T-cell (primary cell): ENCODE data around the gene AREL1. TPM values are rescaled to one million over a fixed set of nuclear protein-coding genes. Genes with fewer than 3 reads are reported as not detected.

Experiments used
- ATAC-seq, 4 experiments: fragments of 200-7000 bp in 3 of 4; fragments of 150-1000 bp in 1 of 4; cut with Tn5 transposase; replicated peaks in 1 of 4; 1 replicate in 3 of 4; 2 replicates in 1 of 4; pipeline ENCODE4 v1.10.0; 2021; ENCODE audit warnings: moderate library complexity in 3 of 4, mild to moderate bottlenecking in 2 of 4, moderate number of reproducible peaks in 1 of 4
- CTCF ChIA-PET, 2 donors: fragments of 300-600 bp; sonication (Branson Sonifier 250); formaldehyde crosslinking; loops; one replicate each; lab custom pipeline; 2022; ENCODE audit warnings: antibody characterized with exemption in 2 of 2; lab: Charles Lee
- POLR2A ChIA-PET, 2 donors: fragments of 300-600 bp; sonication (Branson Sonifier 250); formaldehyde crosslinking; loops; one replicate each; lab custom pipeline; 2022; ENCODE audit warnings: antibody characterized with exemption in 2 of 2; lab: Charles Lee
- DNase-seq, 35 experiments: peaks; one replicate each; pipeline versions ENCODE4 v3.0.0 to v3.0.0-alpha.2; 2013 to 2023
- H3K27ac ChIP-seq: one replicate; pipeline ENCODE4 v1.5.1; 2013; ENCODE audit warnings: low read length
- H3K27me3 ChIP-seq, 2 experiments: replicated peaks in 1 of 2; 1 replicate in 1 of 2; 2 replicates in 1 of 2; pipeline versions ENCODE4 v1.6.1 to v1.7.0; 2013; ENCODE audit warnings: low read length in 1 of 2, mixed read lengths in 1 of 2; ENCODE audit not compliant: control insufficient read depth in 2 of 2, insufficient read depth in 2 of 2; ENCODE audit errors: extremely low read depth in 1 of 2
- H3K36me3 ChIP-seq, 2 donors: 1 replicate in 1 of 2; 2 replicates in 1 of 2; pipeline versions ENCODE4 v1.6.1 to v1.7.0; 2013; ENCODE audit warnings: low read length in 1 of 2; ENCODE audit not compliant: control insufficient read depth in 2 of 2, insufficient read depth in 1 of 2; ENCODE audit errors: extremely low read depth in 1 of 2
- H3K4me1 ChIP-seq, 2 experiments: 1 replicate in 1 of 2; 2 replicates in 1 of 2; pipeline versions ENCODE4 v1.6.1 to v1.7.0; 2013; ENCODE audit warnings: low read length in 2 of 2, mixed read lengths in 1 of 2; ENCODE audit not compliant: insufficient read depth in 2 of 2, control insufficient read depth in 1 of 2; ENCODE audit errors: extremely low read depth in 1 of 2
- H3K4me3 ChIP-seq, 2 donors: 1 replicate in 1 of 2; 2 replicates in 1 of 2; pipeline versions ENCODE4 v1.5.1 to v1.7.0; 2013; ENCODE audit warnings: mild to moderate bottlenecking in 2 of 2, low read length in 1 of 2, moderate library complexity in 1 of 2; ENCODE audit not compliant: control insufficient read depth in 1 of 2; ENCODE audit errors: extremely low read depth in 1 of 2
- H3K9me3 ChIP-seq: 2 replicates; pipeline ENCODE4 v1.7.0; 2013
- H3K27ac Mint-ChIP-seq, 2 donors: one replicate each; pipeline ENCODE4 v1.8.0; 2020 to 2021; ENCODE audit warnings: mild to moderate bottlenecking in 2 of 2, mixed read lengths in 2 of 2
- H3K27me3 Mint-ChIP-seq, 2 donors: one replicate each; pipeline ENCODE4 v1.8.0; 2021 to 2022; ENCODE audit warnings: mixed read lengths in 2 of 2
- H3K36me3 Mint-ChIP-seq: one replicate; pipeline ENCODE4 v1.8.0; 2021; ENCODE audit warnings: mixed read lengths
- H3K4me1 Mint-ChIP-seq, 3 donors: one replicate each; pipeline ENCODE4 v1.8.0; 2020 to 2022; ENCODE audit warnings: mixed read lengths in 3 of 3, mild to moderate bottlenecking in 1 of 3
- H3K4me3 Mint-ChIP-seq, 3 donors: one replicate each; pipeline ENCODE4 v1.8.0; 2020 to 2022; ENCODE audit warnings: mild to moderate bottlenecking in 3 of 3, mixed read lengths in 3 of 3, moderate library complexity in 3 of 3
- H3K9me3 Mint-ChIP-seq, 3 donors: one replicate each; pipeline ENCODE4 v1.8.0; 2020 to 2022; ENCODE audit warnings: mixed read lengths in 3 of 3
- WGBS: methylation state at CpG from one replicate; pipeline ENCODE4 v1.1.5; 2013; ENCODE audit warnings: missing lambda C conversion rate; ENCODE audit not compliant: insufficient coverage; 5-methylcytosine and 5-hydroxymethylcytosine counted together
- total RNA-seq, 35 experiments: library from RNA in 6 of 35; stranded (reverse) in 6 of 35; fragments of 120-200 nt in 1 of 35; gene quantifications; one replicate each; pipeline versions ENCODE4 v1.2.1 to v1.2.4 and lab custom pipeline; 2013 to 2026

Gene AREL1
- total RNA-seq, 5 donors from 2014 or later (not counting 1 experiment from before 2014, with no cell fraction given): 38.7 to 46.2 (median 42.3) TPM

DNA sequence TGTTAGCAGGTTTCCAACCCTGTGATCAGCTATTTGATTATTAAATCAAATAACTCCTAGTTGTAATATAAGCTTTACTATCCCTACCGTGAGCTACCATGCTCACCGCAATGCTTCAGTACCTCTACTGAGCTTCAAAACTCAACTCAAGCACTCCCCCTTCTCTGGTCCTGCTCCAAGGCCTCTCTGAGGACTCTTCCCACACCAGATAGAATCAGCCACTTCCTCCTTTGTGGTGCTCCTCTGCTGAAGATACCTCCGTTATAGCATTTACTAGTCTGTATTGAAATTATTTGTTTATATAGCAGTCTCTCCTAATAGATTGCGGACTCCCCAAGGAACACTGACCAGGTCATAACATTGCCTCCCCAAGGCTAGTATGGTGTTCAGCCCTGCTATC, 17.5 kb downstream of the AREL1 start:
- Histone ChIP-seq H3K4me1 (no peaks in the 10 kb centered on the region), H3K36me3 (peaks cover 0 to 31% of the 10 kb centered on the region in 2 donors), H3K9me3 (no peaks in the 10 kb centered on the region), H3K27me3 (no peaks in the 10 kb centered on the region), H3K27ac (no peak overlapping the region), H3K4me3 (no peak overlapping the region)
- no peaks in the 10 kb centered on the region for H3K27me3 Mint-ChIP-seq
- WGBS: 93% methylated on average over 2 of the region's 4 CpGs
- H3K4me3 Mint-ChIP-seq: no peak overlapping the region
- ChIA-PET CTCF (no interaction called here), POLR2A (no interaction called here)
- DNase-seq (no peak), ATAC-seq (no peak)
- H3K36me3 Mint-ChIP-seq: peaks cover 34% of the 10 kb centered on the region
- no peak overlapping the region for H3K27ac Mint-ChIP-seq
- no peaks in the 10 kb centered on the region for H3K9me3 Mint-ChIP-seq
- peaks cover 19 to 24% (median 22%) of the 10 kb centered on the region in 3 donors for H3K4me1 Mint-ChIP-seq

DNA sequence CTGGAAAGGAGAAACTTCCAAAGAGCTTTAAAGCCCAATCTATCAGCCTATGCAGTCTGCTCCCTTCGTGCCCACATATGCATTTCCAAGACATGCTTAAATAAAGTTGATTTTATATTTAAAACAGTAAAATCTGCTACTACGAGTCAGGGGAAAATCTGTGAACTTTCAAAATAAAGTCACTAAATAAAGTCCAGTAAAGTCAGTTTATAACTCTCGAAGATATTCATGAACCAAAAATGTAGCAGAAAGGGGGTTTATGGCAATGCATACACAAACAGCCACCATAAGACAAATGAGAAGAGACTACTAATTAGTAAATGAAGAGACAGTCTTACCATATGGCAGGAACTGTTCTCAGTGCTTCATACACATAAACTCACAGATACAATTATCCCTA, 19.7 kb downstream of the AREL1 start:
- POLR2A ChIA-PET: no interaction called here
- peaks cover 39% of the 10 kb centered on the region for H3K36me3 Mint-ChIP-seq

DNA sequence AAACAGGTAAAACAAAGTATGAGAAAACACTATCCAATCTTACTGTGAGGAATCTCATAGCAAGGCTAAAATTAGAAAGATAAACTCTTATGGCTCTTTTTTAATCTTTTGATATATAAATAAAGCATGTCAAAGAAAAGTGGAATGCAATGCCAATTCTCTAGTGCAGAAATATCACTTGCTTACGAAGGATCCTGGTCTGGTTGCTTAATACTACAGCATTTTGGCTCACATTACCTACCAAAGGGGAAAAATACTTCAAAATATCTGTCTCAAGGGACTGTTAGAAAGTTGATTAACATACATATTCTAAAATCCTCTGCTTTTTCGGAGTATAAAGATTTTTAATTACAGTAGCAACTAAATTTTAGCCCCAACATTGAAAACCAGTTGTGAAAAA, 21.4 kb downstream of the AREL1 start:
- no peak for ATAC-seq
- peaks cover 39% of the 10 kb centered on the region for H3K36me3 Mint-ChIP-seq

More for the DNA sequence above, 19.7 kb downstream of the AREL1 start:
- Mint-ChIP-seq H3K27me3 (no peaks in the 10 kb centered on the region), H3K4me1 (peaks cover 12 to 19% (median 16%) of the 10 kb centered on the region in 3 donors), H3K9me3 (no peaks in the 10 kb centered on the region), H3K4me3 (no peak overlapping the region), H3K27ac (no peak overlapping the region)
- no peak for DNase-seq
- Histone ChIP-seq H3K4me3 (no peak overlapping the region), H3K9me3 (no peaks in the 10 kb centered on the region), H3K27ac (no peak overlapping the region), H3K36me3 (peaks cover 0 to 43% of the 10 kb centered on the region in 2 donors), H3K27me3 (no peaks in the 10 kb centered on the region), H3K4me1 (no peaks in the 10 kb centered on the region)
- WGBS: no CpG with 5 or more reads among the region's 3 CpGs
- no peak for ATAC-seq
- CTCF ChIA-PET: no interaction called here

DNA sequence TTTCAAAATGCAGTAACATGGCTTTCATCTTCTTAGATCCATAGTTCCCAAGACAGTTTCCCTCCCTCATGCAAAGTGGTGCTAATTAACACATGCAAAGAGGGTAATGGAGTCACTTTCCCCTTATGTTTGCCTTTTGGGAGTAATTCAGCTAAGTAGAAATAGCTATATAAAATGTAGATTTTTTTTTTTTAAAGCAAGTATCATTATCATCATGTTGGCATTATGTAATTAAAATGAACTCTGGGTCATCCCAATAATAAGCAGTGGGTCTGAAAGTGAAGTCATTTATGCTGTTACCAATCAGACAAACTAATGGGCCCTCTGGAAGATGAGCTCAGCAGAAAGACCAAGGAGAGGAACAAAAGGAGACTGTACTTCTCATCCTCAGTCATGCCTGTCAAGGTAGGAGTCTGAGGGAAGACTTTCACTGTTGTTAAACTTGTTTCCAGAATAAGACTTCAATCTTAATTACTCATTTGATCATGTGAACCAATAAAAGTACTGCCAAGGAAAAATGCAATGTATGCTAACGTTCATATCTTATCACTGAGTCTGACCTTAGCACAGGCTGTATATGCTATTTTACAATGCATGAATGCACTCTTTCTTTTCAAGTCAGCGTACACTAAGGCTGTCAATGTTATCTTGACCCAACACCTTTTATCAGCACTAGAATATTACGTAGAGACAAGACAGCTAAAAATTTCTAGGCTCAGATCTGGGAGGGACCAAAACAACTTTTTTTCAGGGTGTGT, 26.8 kb downstream of the AREL1 start:
- H3K9me3 Mint-ChIP-seq: no peaks in the 10 kb centered on the region
- DNase-seq (no peak), ATAC-seq (no peak)
- no peak overlapping the region for H3K4me3 Mint-ChIP-seq
- peaks cover 22 to 34% (median 26%) of the 10 kb centered on the region in 3 donors for H3K4me1 Mint-ChIP-seq
- 100% methylated on average over 1 of the region's 3 CpGs for WGBS
- Histone ChIP-seq H3K27ac (no peak overlapping the region), H3K4me3 (no peak overlapping the region), H3K9me3 (no peaks in the 10 kb centered on the region), H3K4me1 (peaks cover 9 to 15% of the 10 kb centered on the region in 2 experiments), H3K27me3 (no peaks in the 10 kb centered on the region), H3K36me3 (peaks cover 0 to 69% of the 10 kb centered on the region in 2 donors)
- H3K27ac Mint-ChIP-seq: peak overlapping the region in 1 of 2 donors; percentile 17
- ChIA-PET POLR2A (no interaction called here), CTCF (interaction anchor here in 1 of 2 donors (1.0 kb wide), 1 partner anchor 77 kb away, joined by 3 read pairs; no protein-coding TSS in a partner anchor)
- H3K36me3 Mint-ChIP-seq: peaks cover 64% of the 10 kb centered on the region
- no peaks in the 10 kb centered on the region for H3K27me3 Mint-ChIP-seq

More for the DNA sequence above, 21.4 kb downstream of the AREL1 start:
- Histone ChIP-seq H3K4me1 (no peaks in the 10 kb centered on the region), H3K9me3 (no peaks in the 10 kb centered on the region), H3K4me3 (no peak overlapping the region), H3K27ac (no peak overlapping the region), H3K27me3 (no peaks in the 10 kb centered on the region), H3K36me3 (peaks cover 0 to 46% of the 10 kb centered on the region in 2 donors)
- no peak for DNase-seq
- no peaks in the 10 kb centered on the region for H3K9me3 Mint-ChIP-seq
- peaks cover 8 to 13% (median 10%) of the 10 kb centered on the region in 3 donors for H3K4me1 Mint-ChIP-seq
- no peaks in the 10 kb centered on the region for H3K27me3 Mint-ChIP-seq
- no peak overlapping the region for H3K27ac Mint-ChIP-seq
- ChIA-PET CTCF (interaction anchor here in 1 of 2 donors (1.3 kb wide), 1 partner anchor 82 kb away, joined by 6 read pairs; no protein-coding TSS in a partner anchor), POLR2A (no interaction called here)
- no CpG with 5 or more reads among the region's 2 CpGs for WGBS
- no peak overlapping the region for H3K4me3 Mint-ChIP-seq

DNA sequence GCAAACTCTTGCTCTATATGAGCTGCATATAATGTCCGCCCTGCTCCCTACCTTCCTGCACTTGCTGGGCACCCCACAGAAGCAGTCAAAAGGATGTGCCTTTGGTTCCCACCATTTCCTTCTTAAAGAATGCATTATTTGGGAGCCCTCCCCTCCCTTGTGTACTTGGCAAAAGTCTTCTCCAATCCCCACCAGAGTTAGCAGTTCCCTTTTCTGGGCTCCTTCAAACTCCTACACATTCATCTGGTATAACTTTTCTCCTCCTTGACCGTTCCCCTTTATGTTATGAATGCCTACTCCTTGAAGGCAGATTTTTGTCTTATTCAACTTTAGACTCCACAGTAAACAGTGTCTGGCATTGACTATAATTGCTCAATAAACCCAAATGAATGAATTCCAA, 27.8 kb downstream of the AREL1 start:
- ATAC-seq (no peak), DNase-seq (no peak)
- Mint-ChIP-seq H3K27ac (no peak overlapping the region), H3K27me3 (no peaks in the 10 kb centered on the region), H3K4me1 (peaks cover 22 to 34% (median 26%) of the 10 kb centered on the region in 3 donors), H3K4me3 (no peak overlapping the region), H3K36me3 (peaks cover 62% of the 10 kb centered on the region), H3K9me3 (no peaks in the 10 kb centered on the region)
- Histone ChIP-seq H3K9me3 (no peaks in the 10 kb centered on the region), H3K4me3 (no peak overlapping the region), H3K4me1 (peaks cover 9 to 15% of the 10 kb centered on the region in 2 experiments), H3K27ac (no peak overlapping the region), H3K27me3 (no peaks in the 10 kb centered on the region), H3K36me3 (peaks cover 0 to 65% of the 10 kb centered on the region in 2 donors)
- ChIA-PET POLR2A (interaction anchor here in 1 of 2 donors (0.6 kb wide), 1 partner anchor 236 kb away, joined by 4 read pairs; no protein-coding TSS in a partner anchor), CTCF (interaction anchor here in 1 of 2 donors (0.6 to 1.1 kb wide), 3 partner anchors 32 to 76 kb away, joined by 3 to 4 read pairs (median 3); no protein-coding TSS in a partner anchor)
- WGBS: 89% methylated on average over 2 of the region's 2 CpGs

DNA sequence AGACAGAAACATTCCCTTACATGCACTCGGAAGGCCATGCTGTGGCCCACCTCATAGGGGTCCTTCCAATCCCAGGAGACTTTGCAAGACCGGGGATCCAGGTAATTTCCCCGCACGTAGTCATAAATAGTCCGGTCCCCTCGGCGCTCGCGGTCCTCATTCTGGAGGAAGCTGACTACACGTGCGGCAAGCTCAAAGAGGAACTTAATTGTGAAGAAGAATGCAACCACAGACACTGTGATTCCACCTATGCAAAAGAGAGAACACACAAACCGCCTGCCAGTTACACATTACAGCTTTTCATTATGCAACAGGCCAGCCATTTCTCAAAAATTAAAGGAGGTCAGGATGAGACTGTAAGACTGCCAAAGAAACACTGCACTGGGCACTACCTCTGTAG, 28.4 kb downstream of the AREL1 start:
- Histone ChIP-seq H3K4me1 (peaks cover 9 to 15% of the 10 kb centered on the region in 2 experiments), H3K4me3 (no peak overlapping the region), H3K9me3 (no peaks in the 10 kb centered on the region), H3K27ac (no peak overlapping the region), H3K36me3 (peaks cover 0 to 65% of the 10 kb centered on the region in 2 donors), H3K27me3 (no peaks in the 10 kb centered on the region)
- ChIA-PET CTCF (interaction anchor here in 1 of 2 donors (1.1 kb wide), 1 partner anchor 33 kb away, joined by 4 read pairs; no protein-coding TSS in a partner anchor), POLR2A (interaction anchor here (0.6 kb wide), 2 partner anchors 237 to 1143 kb away, joined by 3 to 4 read pairs; no protein-coding TSS in a partner anchor)
- peak overlapping the region in 1 of 3 donors; percentile 40 for H3K4me3 Mint-ChIP-seq
- H3K9me3 Mint-ChIP-seq: no peaks in the 10 kb centered on the region
- DNase-seq (peak in 9 of 35 experiments; percentile 2 to 38 (median 4)), ATAC-seq (peak in 3 of 4 experiments; percentile 37 to 63 (median 47))
- peaks cover 22 to 34% (median 26%) of the 10 kb centered on the region in 3 donors for H3K4me1 Mint-ChIP-seq
- H3K27me3 Mint-ChIP-seq: no peaks in the 10 kb centered on the region
- H3K27ac Mint-ChIP-seq: peak overlapping the region; percentile 49 to 73
- H3K36me3 Mint-ChIP-seq: peaks cover 63% of the 10 kb centered on the region
- 68% methylated on average over 8 of the region's 12 CpGs for WGBS
